Measurements from ENCODE around the gene TEX19.

The TEX19 gene

GRCh38 chr17:82400830-82401229 lies 41.8 kb downstream of the TEX19 start:
- POLR2A ChIA-PET = no interaction called here
- CTCF ChIA-PET = no interaction called here
- no peak for DNase-seq (ENCODE audit: extremely low spot score)
- no peak for TF ChIP-seq NFRKB (IDR thresholded peaks at IDR 0.05)
- no peak for TF ChIP-seq LEF1 (IDR thresholded peaks at IDR 0.05; ENCODE audit: borderline replicate concordance)
- no peak for TF ChIP-seq PKNOX1 (IDR thresholded peaks at IDR 0.05)
- no peak for TF ChIP-seq TARDBP (IDR thresholded peaks at IDR 0.05)
- TF ChIP-seq FOXA1 (IDR thresholded peaks at IDR 0.05) = no peak
- no peak for TF ChIP-seq BHLHE40 (IDR thresholded peaks at IDR 0.05; ENCODE audit: borderline replicate concordance)

- DNase-seq (ENCODE audit: extremely low spot score) = no peak
- POLR2A ChIA-PET = no interaction called here
- no peak for TF ChIP-seq SP1 (IDR thresholded peaks at IDR 0.05)
- CTCF ChIA-PET = interaction anchor here (0.6 kb wide), 1 partner anchor 202 kb away, joined by 5 read pairs; no protein-coding TSS in a partner anchor
Measured at GRCh38 chr17:82402865-82403264, 43.8 kb downstream of the TEX19 start.

GRCh38 chr17:82403662-82404660 lies 44.9 kb downstream of the TEX19 start:
- CTCF ChIA-PET = interaction anchor here (0.6 kb wide), 1 partner anchor 203 kb away, joined by 5 read pairs; no protein-coding TSS in a partner anchor
- no peak for TF ChIP-seq FOXK2 (IDR thresholded peaks at IDR 0.05)
- TF ChIP-seq FOXA1 (IDR thresholded peaks at IDR 0.05) = no peak
- TF ChIP-seq L3MBTL2 (conservative IDR thresholded peaks at IDR 0.05) = no peak

GRCh38 chr17:82405051-82405450 lies 46.0 kb downstream of the TEX19 start:
- DNase-seq (ENCODE audit: extremely low spot score) = no peak
- ChIA-PET CTCF (no interaction called here), POLR2A (no interaction called here)
- TF ChIP-seq FOXA1 (IDR thresholded peaks at IDR 0.05) = no peak
- no peak for TF ChIP-seq ARNT (IDR thresholded peaks at IDR 0.05)
- TF ChIP-seq FOXM1 (IDR thresholded peaks at IDR 0.05; ENCODE audit: borderline replicate concordance) = no peak
- no peak for TF ChIP-seq PKNOX1 (IDR thresholded peaks at IDR 0.05)
- no peak for TF ChIP-seq FOXK2 (IDR thresholded peaks at IDR 0.05)
- no peak for TF ChIP-seq CTBP1 (IDR thresholded peaks at IDR 0.05; ENCODE audit: borderline replicate concordance)
- TF ChIP-seq SP1 (IDR thresholded peaks at IDR 0.05) = no peak
- TF ChIP-seq TARDBP (IDR thresholded peaks at IDR 0.05) = no peak
- no peak for TF ChIP-seq LEF1 (IDR thresholded peaks at IDR 0.05; ENCODE audit: borderline replicate concordance)
- TF ChIP-seq SUZ12 (IDR thresholded peaks at IDR 0.05) = no peak
- no peak for TF ChIP-seq L3MBTL2 (conservative IDR thresholded peaks at IDR 0.05)
- TF ChIP-seq ZNF384 (IDR thresholded peaks at IDR 0.05) = no peak
- no peak for TF ChIP-seq NFRKB (IDR thresholded peaks at IDR 0.05)
- TF ChIP-seq BHLHE40 (IDR thresholded peaks at IDR 0.05; ENCODE audit: borderline replicate concordance) = no peak
- TF ChIP-seq ELF4 (IDR thresholded peaks at IDR 0.05) = no peak
- TF ChIP-seq HDGF (IDR thresholded peaks at IDR 0.05; ENCODE audit: borderline replicate concordance) = no peak

More at GRCh38 chr17:82403662-82404660, 44.9 kb downstream of the TEX19 start:
- no peak for DNase-seq (ENCODE audit: extremely low spot score)
- POLR2A ChIA-PET = no interaction called here

GRCh38 chr17:82406131-82406671 lies 47.2 kb downstream of the TEX19 start:
- POLR2A ChIA-PET = no interaction called here
- no peak for TF ChIP-seq FOXK2 (IDR thresholded peaks at IDR 0.05)
- TF ChIP-seq ZNF384 (IDR thresholded peaks at IDR 0.05) = no peak
- TF ChIP-seq NFRKB (IDR thresholded peaks at IDR 0.05) = no peak
- TF ChIP-seq BHLHE40 (IDR thresholded peaks at IDR 0.05; ENCODE audit: borderline replicate concordance) = no peak
- TF ChIP-seq L3MBTL2 (conservative IDR thresholded peaks at IDR 0.05) = no peak
- no peak for TF ChIP-seq HDGF (IDR thresholded peaks at IDR 0.05; ENCODE audit: borderline replicate concordance)
- no peak for TF ChIP-seq PKNOX1 (IDR thresholded peaks at IDR 0.05)
- TF ChIP-seq FOXA1 (IDR thresholded peaks at IDR 0.05) = no peak
- no peak for TF ChIP-seq ELF4 (IDR thresholded peaks at IDR 0.05)
- TF ChIP-seq LEF1 (IDR thresholded peaks at IDR 0.05; ENCODE audit: borderline replicate concordance) = no peak
- no peak for TF ChIP-seq SUZ12 (IDR thresholded peaks at IDR 0.05)
- no peak for TF ChIP-seq SP1 (IDR thresholded peaks at IDR 0.05)
- no peak for TF ChIP-seq ARNT (IDR thresholded peaks at IDR 0.05)
- TF ChIP-seq CTBP1 (IDR thresholded peaks at IDR 0.05; ENCODE audit: borderline replicate concordance) = no peak
- no peak for TF ChIP-seq FOXM1 (IDR thresholded peaks at IDR 0.05; ENCODE audit: borderline replicate concordance)
- no peak for TF ChIP-seq TARDBP (IDR thresholded peaks at IDR 0.05)
- CTCF ChIA-PET = no interaction called here
- DNase-seq (ENCODE audit: extremely low spot score) = no peak

GRCh38 chr17:82407255-82407654 lies 48.2 kb downstream of the TEX19 start:
- ChIA-PET CTCF (no interaction called here), POLR2A (no interaction called here)
- TF ChIP-seq ZNF384 (IDR thresholded peaks at IDR 0.05) = no peak
- no peak for TF ChIP-seq FOXM1 (IDR thresholded peaks at IDR 0.05; ENCODE audit: borderline replicate concordance)
- no peak for TF ChIP-seq ELF4 (IDR thresholded peaks at IDR 0.05)
- DNase-seq (ENCODE audit: extremely low spot score) = no peak

Data from HEK293T (cell line).